ENCODE data around the gene TRERF1.

The TRERF1 gene

GRCh38 chr6:42420741-42421140, 31.0 kb downstream of the TRERF1 start:
- TF ChIP-seq SUZ12 (IDR thresholded peaks at IDR 0.05; ENCODE audit: extremely low read depth, insufficient read depth, insufficient read length) (no peak), YY1 (IDR thresholded peaks at IDR 0.05; ENCODE audit: insufficient read depth, insufficient read length) (no peak), ZNF274 (IDR thresholded peaks at IDR 0.05; ENCODE audit: low read depth, low read length) (no peak)
- H3K4me1 ChIP-seq (ENCODE audit: insufficient read depth, insufficient read length), result peaks cover 2% of the 10 kb centered on the region
- H3K9me3 ChIP-seq (ENCODE audit: insufficient read depth, low read length), result no peaks in the 10 kb centered on the region
- no peak overlapping the region for H3K4me3 ChIP-seq (ENCODE audit: insufficient read length, low read depth)
- DNase-seq (ENCODE audit: low read depth, low spot score), result no peak
- H3K27me3 ChIP-seq (ENCODE audit: insufficient read depth, insufficient read length), result no peaks in the 10 kb centered on the region
- H3K9ac ChIP-seq (ENCODE audit: insufficient read length, low read depth), result no peak overlapping the region
- no peaks in the 10 kb centered on the region for H3K36me3 ChIP-seq (ENCODE audit: insufficient read depth, insufficient read length, low read length)

- no peak for DNase-seq (ENCODE audit: low read depth, low spot score)
- TF ChIP-seq ZNF274 (IDR thresholded peaks at IDR 0.05; ENCODE audit: low read depth, low read length) (no peak), YY1 (IDR thresholded peaks at IDR 0.05; ENCODE audit: insufficient read depth, insufficient read length) (no peak), SUZ12 (IDR thresholded peaks at IDR 0.05; ENCODE audit: extremely low read depth, insufficient read depth, insufficient read length) (no peak)
- no peak overlapping the region for H3K4me3 ChIP-seq (ENCODE audit: insufficient read length, low read depth)
Observed at GRCh38 chr6:42419490-42420280, 32.0 kb downstream of the TRERF1 start.

GRCh38 chr6:42418724-42419123, 33.0 kb downstream of the TRERF1 start:
- peaks cover 2% of the 10 kb centered on the region for H3K4me1 ChIP-seq (ENCODE audit: insufficient read depth, insufficient read length)
- H3K27me3 ChIP-seq (ENCODE audit: insufficient read depth, insufficient read length), result no peaks in the 10 kb centered on the region
- TF ChIP-seq ZNF274 (IDR thresholded peaks at IDR 0.05; ENCODE audit: low read depth, low read length), result no peak
- TF ChIP-seq SUZ12 (IDR thresholded peaks at IDR 0.05; ENCODE audit: extremely low read depth, insufficient read depth, insufficient read length), result no peak
- TF ChIP-seq YY1 (IDR thresholded peaks at IDR 0.05; ENCODE audit: insufficient read depth, insufficient read length), result no peak
- H3K36me3 ChIP-seq (ENCODE audit: insufficient read depth, insufficient read length, low read length), result no peaks in the 10 kb centered on the region
- H3K4me3 ChIP-seq (ENCODE audit: insufficient read length, low read depth), result no peak overlapping the region
- no peak for DNase-seq (ENCODE audit: low read depth, low spot score)
- H3K9me3 ChIP-seq (ENCODE audit: insufficient read depth, low read length), result no peaks in the 10 kb centered on the region
- H3K9ac ChIP-seq (ENCODE audit: insufficient read length, low read depth), result no peak overlapping the region

More at GRCh38 chr6:42419490-42420280, 32.0 kb downstream of the TRERF1 start:
- H3K27me3 ChIP-seq (ENCODE audit: insufficient read depth, insufficient read length), result no peaks in the 10 kb centered on the region
- no peaks in the 10 kb centered on the region for H3K9me3 ChIP-seq (ENCODE audit: insufficient read depth, low read length)
- no peak overlapping the region for H3K9ac ChIP-seq (ENCODE audit: insufficient read length, low read depth)
- H3K4me1 ChIP-seq (ENCODE audit: insufficient read depth, insufficient read length), result peaks cover 2% of the 10 kb centered on the region
- H3K36me3 ChIP-seq (ENCODE audit: insufficient read depth, insufficient read length, low read length), result no peaks in the 10 kb centered on the region

- no peaks in the 10 kb centered on the region for H3K36me3 ChIP-seq (ENCODE audit: insufficient read depth, insufficient read length, low read length)
- H3K27me3 ChIP-seq (ENCODE audit: insufficient read depth, insufficient read length), result no peaks in the 10 kb centered on the region
- H3K9me3 ChIP-seq (ENCODE audit: insufficient read depth, low read length), result no peaks in the 10 kb centered on the region
- H3K4me1 ChIP-seq (ENCODE audit: insufficient read depth, insufficient read length), result peaks cover 2% of the 10 kb centered on the region
- no peak overlapping the region for H3K4me3 ChIP-seq (ENCODE audit: insufficient read length, low read depth)
- DNase-seq (ENCODE audit: low read depth, low spot score), result no peak
- H3K9ac ChIP-seq (ENCODE audit: insufficient read length, low read depth), result no peak overlapping the region
- TF ChIP-seq ZNF274 (IDR thresholded peaks at IDR 0.05; ENCODE audit: low read depth, low read length) (no peak), YY1 (IDR thresholded peaks at IDR 0.05; ENCODE audit: insufficient read depth, insufficient read length) (no peak)
Observed at GRCh38 chr6:42417641-42418112, 34.0 kb downstream of the TRERF1 start.

GRCh38 chr6:42411406-42411805, 40.3 kb downstream of the TRERF1 start:
- H3K36me3 ChIP-seq (ENCODE audit: insufficient read depth, insufficient read length, low read length), result no peaks in the 10 kb centered on the region
- H3K4me3 ChIP-seq (ENCODE audit: insufficient read length, low read depth), result no peak overlapping the region
- no peak overlapping the region for H3K9ac ChIP-seq (ENCODE audit: insufficient read length, low read depth)
- H3K4me1 ChIP-seq (ENCODE audit: insufficient read depth, insufficient read length), result no peaks in the 10 kb centered on the region
- no peaks in the 10 kb centered on the region for H3K27me3 ChIP-seq (ENCODE audit: insufficient read depth, insufficient read length)
- no peak for TF ChIP-seq ZNF274 (IDR thresholded peaks at IDR 0.05; ENCODE audit: low read depth, low read length)
- TF ChIP-seq YY1 (IDR thresholded peaks at IDR 0.05; ENCODE audit: insufficient read depth, insufficient read length), result no peak
- TF ChIP-seq SUZ12 (IDR thresholded peaks at IDR 0.05; ENCODE audit: extremely low read depth, insufficient read depth, insufficient read length), result no peak
- H3K9me3 ChIP-seq (ENCODE audit: insufficient read depth, low read length), result no peaks in the 10 kb centered on the region
- no peak for DNase-seq (ENCODE audit: low read depth, low spot score)

- DNase-seq (ENCODE audit: low read depth, low spot score), result no peak
- Histone ChIP-seq H3K27me3 (ENCODE audit: insufficient read depth, insufficient read length) (no peaks in the 10 kb centered on the region), H3K4me1 (ENCODE audit: insufficient read depth, insufficient read length) (no peaks in the 10 kb centered on the region), H3K36me3 (ENCODE audit: insufficient read depth, insufficient read length, low read length) (no peaks in the 10 kb centered on the region), H3K4me3 (ENCODE audit: insufficient read length, low read depth) (no peak overlapping the region), H3K9me3 (ENCODE audit: insufficient read depth, low read length) (no peaks in the 10 kb centered on the region), H3K9ac (ENCODE audit: insufficient read length, low read depth) (no peak overlapping the region)
- TF ChIP-seq SUZ12 (IDR thresholded peaks at IDR 0.05; ENCODE audit: extremely low read depth, insufficient read depth, insufficient read length) (no peak), YY1 (IDR thresholded peaks at IDR 0.05; ENCODE audit: insufficient read depth, insufficient read length) (no peak), ZNF274 (IDR thresholded peaks at IDR 0.05; ENCODE audit: low read depth, low read length) (no peak)
Observed at GRCh38 chr6:42410861-42411260, 40.9 kb downstream of the TRERF1 start.

GRCh38 chr6:42409581-42409980, 42.1 kb downstream of the TRERF1 start:
- Histone ChIP-seq H3K36me3 (ENCODE audit: insufficient read depth, insufficient read length, low read length) (no peaks in the 10 kb centered on the region), H3K9ac (ENCODE audit: insufficient read length, low read depth) (no peak overlapping the region), H3K4me1 (ENCODE audit: insufficient read depth, insufficient read length) (peaks cover 3% of the 10 kb centered on the region), H3K9me3 (ENCODE audit: insufficient read depth, low read length) (no peaks in the 10 kb centered on the region), H3K27me3 (ENCODE audit: insufficient read depth, insufficient read length) (no peaks in the 10 kb centered on the region), H3K4me3 (ENCODE audit: insufficient read length, low read depth) (no peak overlapping the region)
- TF ChIP-seq SUZ12 (IDR thresholded peaks at IDR 0.05; ENCODE audit: extremely low read depth, insufficient read depth, insufficient read length) (no peak), YY1 (IDR thresholded peaks at IDR 0.05; ENCODE audit: insufficient read depth, insufficient read length) (no peak), ZNF274 (IDR thresholded peaks at IDR 0.05; ENCODE audit: low read depth, low read length) (no peak)
- no peak for DNase-seq (ENCODE audit: low read depth, low spot score)

Measured in NT2/D1 (cell line).